ENCODE data around the gene PKP4.

The PKP4 gene

DNA sequence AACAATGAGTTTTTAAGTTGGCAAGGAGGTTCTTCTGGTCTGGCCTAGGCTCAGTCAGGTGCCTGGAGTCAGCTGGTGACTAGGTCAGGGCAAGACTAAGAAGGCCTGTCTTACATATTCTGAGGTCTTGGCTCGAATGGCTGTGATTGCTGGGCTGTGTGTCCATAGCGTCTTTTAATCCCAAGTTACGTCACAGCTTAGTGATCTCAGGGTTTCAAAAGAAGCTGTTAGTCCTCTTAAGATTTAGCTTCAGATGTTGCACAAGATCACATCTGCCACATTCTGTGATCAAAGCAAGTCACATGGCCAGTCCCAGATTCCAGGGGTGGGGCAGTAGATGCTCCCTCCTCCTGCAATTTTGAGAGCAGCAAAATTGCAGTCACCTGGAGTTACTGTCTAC lies 61.3 kb downstream of the PKP4 start:
- H3K36me3 ChIP-seq (ENCODE audit: control insufficient read depth, insufficient read depth, low read length) = peaks cover 3% of the 10 kb centered on the region; the same call in 1 of the 2 replicates
- no peaks in the 10 kb centered on the region for H3K27me3 ChIP-seq (ENCODE audit: control insufficient read depth, insufficient read depth, low read length)
- peaks cover 8% of the 10 kb centered on the region; the same call in 1 of the 2 replicates for H3K4me1 ChIP-seq (ENCODE audit: control insufficient read depth, insufficient read depth, low read length)
- peaks cover 3% of the 10 kb centered on the region; the same call in 1 of the 2 replicates for H3K9me3 ChIP-seq (ENCODE audit: control insufficient read depth, insufficient read depth, low read depth, low read length)
- no peak overlapping the region for H3K9ac ChIP-seq (ENCODE audit: low read length)
- no peak overlapping the region for H3K27ac ChIP-seq (ENCODE audit: low read depth, low read length)
- H3K4me3 ChIP-seq (ENCODE audit: low read depth, low read length) = no peak overlapping the region

DNA sequence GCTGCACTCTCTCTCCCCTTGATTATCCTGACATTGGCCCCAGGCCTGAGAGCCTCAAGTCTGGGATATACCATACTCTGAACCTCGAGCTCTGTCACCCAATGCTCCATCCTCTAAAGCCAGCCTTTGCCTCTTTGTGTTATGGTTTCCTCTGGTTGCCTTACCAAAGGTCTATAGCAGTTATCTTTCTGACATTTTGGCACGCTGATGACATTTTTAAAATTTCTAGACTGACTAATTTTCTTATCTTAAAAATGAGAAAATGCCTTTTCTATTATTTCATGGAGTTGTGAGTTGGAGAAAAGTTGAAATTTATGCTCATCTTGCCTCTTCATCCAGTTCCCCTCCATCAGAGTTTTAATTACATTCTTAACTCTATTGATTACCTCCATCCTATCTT lies 62.7 kb downstream of the PKP4 start:
- Histone ChIP-seq H3K9me3 (ENCODE audit: control insufficient read depth, insufficient read depth, low read depth, low read length) (peaks cover 3% of the 10 kb centered on the region; the same call in 1 of the 2 replicates), H3K9ac (ENCODE audit: low read length) (no peak overlapping the region), H3K4me3 (ENCODE audit: low read depth, low read length) (no peak overlapping the region), H3K27me3 (ENCODE audit: control insufficient read depth, insufficient read depth, low read length) (no peaks in the 10 kb centered on the region), H3K36me3 (ENCODE audit: control insufficient read depth, insufficient read depth, low read length) (peaks cover 3% of the 10 kb centered on the region; the same call in 1 of the 2 replicates), H3K27ac (ENCODE audit: low read depth, low read length) (no peak overlapping the region), H3K4me1 (ENCODE audit: control insufficient read depth, insufficient read depth, low read length) (no peaks in the 10 kb centered on the region)

DNA sequence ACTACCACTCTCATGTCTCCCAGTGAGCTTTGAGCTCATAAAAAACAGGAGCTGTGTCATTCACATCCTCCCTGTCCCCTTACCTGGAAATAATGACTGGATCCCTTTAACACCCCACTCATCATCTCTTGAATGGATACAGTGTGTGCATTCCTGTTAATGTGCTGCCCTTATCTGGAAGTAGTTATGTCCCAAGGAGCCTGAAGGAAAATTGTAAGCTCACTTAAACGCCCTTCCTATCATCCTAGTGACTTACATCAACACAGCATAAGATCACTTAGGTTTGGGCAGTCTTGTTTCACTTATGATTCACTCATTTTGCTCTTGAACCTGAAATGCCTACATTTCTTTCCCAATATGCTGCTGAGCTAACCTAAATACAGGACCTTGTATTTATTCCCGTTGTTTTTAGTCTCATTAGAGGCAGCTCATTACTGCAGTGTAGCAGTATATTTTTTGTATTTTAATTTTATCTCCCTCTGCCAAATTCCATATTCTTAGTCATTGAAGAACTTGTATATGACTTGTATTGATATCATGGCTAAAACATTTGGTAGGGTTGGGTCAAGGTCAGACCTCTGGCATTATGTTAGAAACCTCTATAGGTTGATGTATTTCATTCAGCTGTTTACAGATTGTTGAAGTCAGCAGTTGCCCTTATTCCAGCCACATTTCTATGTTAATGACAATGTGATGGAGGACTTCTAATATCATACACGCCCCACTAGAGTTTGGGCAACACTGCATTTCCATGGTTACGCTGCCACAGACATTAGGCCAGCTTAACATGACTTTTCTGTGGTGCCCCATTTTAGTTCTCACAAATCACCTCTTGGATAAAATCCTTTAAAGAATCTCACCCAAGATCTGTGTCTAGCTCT lies 72.9 kb downstream of the PKP4 start:
- Histone ChIP-seq H3K9ac (ENCODE audit: low read length) (no peak overlapping the region), H3K27ac (ENCODE audit: low read depth, low read length) (no peak overlapping the region), H3K4me1 (ENCODE audit: control insufficient read depth, insufficient read depth, low read length) (0 out of 2 replicates have a peak, but pooled peaks cover 2% of the 10 kb centered on the region), H3K9me3 (ENCODE audit: control insufficient read depth, insufficient read depth, low read depth, low read length) (no peaks in the 10 kb centered on the region), H3K36me3 (ENCODE audit: control insufficient read depth, insufficient read depth, low read length) (no peaks in the 10 kb centered on the region), H3K27me3 (ENCODE audit: control insufficient read depth, insufficient read depth, low read length) (no peaks in the 10 kb centered on the region), H3K4me3 (ENCODE audit: low read depth, low read length) (no peak overlapping the region)

DNA sequence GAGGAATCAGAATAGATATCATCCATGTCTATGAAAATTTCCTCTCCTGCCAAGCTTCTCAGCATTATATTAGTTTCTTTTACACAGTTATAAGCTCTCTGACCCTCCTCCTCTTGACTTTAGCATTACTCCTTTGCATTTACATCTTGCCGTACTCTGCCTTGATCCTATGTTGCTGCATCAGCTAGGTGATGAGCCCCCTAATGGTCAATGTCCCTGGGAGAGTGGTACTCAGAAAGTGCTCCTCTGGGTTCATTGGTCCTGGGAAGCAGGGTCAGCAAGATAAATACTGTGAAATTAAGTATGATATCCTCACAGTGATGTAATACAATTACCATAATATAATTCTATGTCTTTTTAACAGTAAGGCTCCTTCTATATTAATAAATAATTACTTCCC lies 74.1 kb downstream of the PKP4 start:
- Histone ChIP-seq H3K27me3 (ENCODE audit: control insufficient read depth, insufficient read depth, low read length) (no peaks in the 10 kb centered on the region), H3K9ac (ENCODE audit: low read length) (no peak overlapping the region), H3K36me3 (ENCODE audit: control insufficient read depth, insufficient read depth, low read length) (no peaks in the 10 kb centered on the region), H3K9me3 (ENCODE audit: control insufficient read depth, insufficient read depth, low read depth, low read length) (no peaks in the 10 kb centered on the region), H3K4me1 (ENCODE audit: control insufficient read depth, insufficient read depth, low read length) (0 out of 2 replicates have a peak, but pooled peaks cover 2% of the 10 kb centered on the region), H3K4me3 (ENCODE audit: low read depth, low read length) (no peak overlapping the region), H3K27ac (ENCODE audit: low read depth, low read length) (no peak overlapping the region)

DNA sequence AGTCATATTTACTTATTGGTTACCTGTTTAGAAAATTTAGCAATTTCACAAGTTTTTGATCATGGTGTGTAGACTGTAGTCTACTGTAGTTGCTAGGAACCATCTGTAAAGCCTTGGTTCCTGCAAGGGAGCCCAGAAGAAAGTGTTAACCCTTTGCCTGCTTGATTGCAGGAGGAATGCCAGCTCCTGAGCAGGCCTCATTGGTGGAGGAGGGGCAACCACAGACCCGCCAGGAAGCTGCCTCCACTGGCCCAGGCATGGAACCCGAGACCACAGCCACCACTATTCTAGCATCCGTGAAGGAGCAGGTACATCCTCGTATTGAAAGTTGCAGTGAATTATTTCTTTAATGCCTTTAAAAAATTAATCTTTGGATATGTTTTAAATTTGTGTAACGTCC lies 76.3 kb downstream of the PKP4 start:
- H3K36me3 ChIP-seq (ENCODE audit: control insufficient read depth, insufficient read depth, low read length) = peaks cover 5% of the 10 kb centered on the region
- no peak overlapping the region for H3K27ac ChIP-seq (ENCODE audit: low read depth, low read length)
- no peaks in the 10 kb centered on the region for H3K9me3 ChIP-seq (ENCODE audit: control insufficient read depth, insufficient read depth, low read depth, low read length)
- no peaks in the 10 kb centered on the region for H3K27me3 ChIP-seq (ENCODE audit: control insufficient read depth, insufficient read depth, low read length)
- no peak overlapping the region for H3K9ac ChIP-seq (ENCODE audit: low read length)
- no peak overlapping the region for H3K4me3 ChIP-seq (ENCODE audit: low read depth, low read length)
- 0 out of 2 replicates have a peak, but pooled peaks cover 2% of the 10 kb centered on the region for H3K4me1 ChIP-seq (ENCODE audit: control insufficient read depth, insufficient read depth, low read length)

DNA sequence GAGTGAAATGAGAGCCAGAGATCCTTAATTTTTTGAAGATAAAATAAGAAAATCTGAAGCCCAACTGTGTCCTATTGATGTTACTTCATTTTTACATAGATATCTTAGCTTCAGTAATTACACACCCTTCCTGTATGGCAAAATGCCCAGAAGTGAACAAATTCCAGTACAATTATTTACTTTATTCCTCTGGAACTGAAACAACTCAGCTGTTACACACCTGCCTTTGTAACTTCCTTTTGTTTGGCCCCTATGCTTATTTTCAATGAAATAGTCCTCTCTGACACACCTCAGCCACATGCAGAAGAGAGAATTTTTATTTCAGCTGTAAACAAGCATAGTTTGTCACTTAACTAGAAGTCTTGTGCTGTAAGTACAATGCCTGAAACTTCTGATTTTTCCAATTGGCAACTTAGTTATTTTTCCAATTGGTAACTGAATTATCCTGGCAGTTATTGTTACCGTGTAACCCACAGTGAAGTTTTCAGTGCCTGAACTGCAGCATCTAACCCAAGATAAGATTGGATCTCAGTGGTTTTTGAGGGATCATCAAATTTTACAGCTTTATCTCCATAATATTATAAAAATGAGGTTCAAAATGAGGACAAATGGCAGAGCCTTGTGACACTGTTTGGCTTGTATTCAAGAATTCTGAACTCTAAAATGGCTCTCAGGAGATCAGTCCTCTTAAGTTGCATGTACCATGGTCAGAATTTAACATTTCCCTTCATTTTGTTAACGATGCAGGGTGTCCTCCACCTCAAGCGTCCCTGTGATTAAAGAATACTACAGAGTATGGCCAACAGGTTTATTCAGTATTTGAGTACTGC lies 82.6 kb downstream of the PKP4 start:
- H3K27me3 ChIP-seq (ENCODE audit: control insufficient read depth, insufficient read depth, low read length) = no peaks in the 10 kb centered on the region
- no peak overlapping the region for H3K27ac ChIP-seq (ENCODE audit: low read depth, low read length)
- peaks cover 10% of the 10 kb centered on the region for H3K36me3 ChIP-seq (ENCODE audit: control insufficient read depth, insufficient read depth, low read length)
- H3K4me3 ChIP-seq (ENCODE audit: low read depth, low read length) = no peak overlapping the region
- H3K4me1 ChIP-seq (ENCODE audit: control insufficient read depth, insufficient read depth, low read length) = no peaks in the 10 kb centered on the region
- H3K9ac ChIP-seq (ENCODE audit: low read length) = no peak overlapping the region
- H3K9me3 ChIP-seq (ENCODE audit: control insufficient read depth, insufficient read depth, low read depth, low read length) = no peaks in the 10 kb centered on the region

DNA sequence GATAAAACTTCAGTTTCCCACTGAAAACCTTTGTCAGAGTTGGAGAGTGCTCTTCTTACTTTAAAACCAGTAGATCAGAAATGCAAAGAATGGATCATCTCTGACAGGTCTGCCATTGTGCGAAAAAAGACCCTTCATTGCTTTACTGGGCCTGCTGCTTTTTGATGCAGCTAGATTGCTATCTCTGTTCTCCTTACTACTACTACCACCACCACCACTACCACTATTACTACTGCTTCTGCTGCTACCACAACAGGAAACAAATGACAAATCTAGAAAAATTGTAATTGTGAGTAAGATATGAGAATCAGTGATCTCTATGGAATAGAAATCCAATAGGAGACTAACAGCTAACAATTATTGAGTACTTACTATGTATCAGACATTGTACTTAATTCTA lies 85.8 kb downstream of the PKP4 start:
- H3K4me3 ChIP-seq (ENCODE audit: low read depth, low read length) = no peak overlapping the region
- peaks cover 14% of the 10 kb centered on the region for H3K36me3 ChIP-seq (ENCODE audit: control insufficient read depth, insufficient read depth, low read length)

DNA sequence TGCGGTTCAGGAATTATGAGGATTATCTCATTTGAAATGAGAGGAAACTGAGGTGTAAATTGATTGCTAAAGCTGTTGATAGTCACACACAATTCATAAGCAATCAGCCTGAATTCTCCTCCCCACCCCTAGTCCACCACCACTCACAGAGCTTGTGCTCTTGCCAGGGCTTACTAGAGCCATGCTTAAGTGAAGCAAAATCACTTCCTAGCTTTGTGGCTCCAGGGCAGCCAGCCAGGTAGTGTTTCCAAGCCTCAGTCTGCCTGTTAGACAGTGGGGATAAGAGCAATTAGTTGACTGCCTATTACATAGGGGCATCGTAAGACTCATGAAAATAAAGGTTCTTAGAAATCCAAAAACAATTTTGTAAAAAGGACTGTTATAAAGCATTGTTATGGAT lies 87.2 kb downstream of the PKP4 start:
- Histone ChIP-seq H3K36me3 (ENCODE audit: control insufficient read depth, insufficient read depth, low read length) (peaks cover 18% of the 10 kb centered on the region), H3K9me3 (ENCODE audit: control insufficient read depth, insufficient read depth, low read depth, low read length) (no peaks in the 10 kb centered on the region), H3K4me3 (ENCODE audit: low read depth, low read length) (no peak overlapping the region), H3K9ac (ENCODE audit: low read length) (no peak overlapping the region), H3K27me3 (ENCODE audit: control insufficient read depth, insufficient read depth, low read length) (no peaks in the 10 kb centered on the region), H3K27ac (ENCODE audit: low read depth, low read length) (no peak overlapping the region), H3K4me1 (ENCODE audit: control insufficient read depth, insufficient read depth, low read length) (no peaks in the 10 kb centered on the region)

More for the DNA sequence above, 85.8 kb downstream of the PKP4 start:
- H3K9me3 ChIP-seq (ENCODE audit: control insufficient read depth, insufficient read depth, low read depth, low read length) = no peaks in the 10 kb centered on the region
- no peaks in the 10 kb centered on the region for H3K4me1 ChIP-seq (ENCODE audit: control insufficient read depth, insufficient read depth, low read length)
- H3K27me3 ChIP-seq (ENCODE audit: control insufficient read depth, insufficient read depth, low read length) = no peaks in the 10 kb centered on the region
- H3K27ac ChIP-seq (ENCODE audit: low read depth, low read length) = no peak overlapping the region
- no peak overlapping the region for H3K9ac ChIP-seq (ENCODE audit: low read length)

DNA sequence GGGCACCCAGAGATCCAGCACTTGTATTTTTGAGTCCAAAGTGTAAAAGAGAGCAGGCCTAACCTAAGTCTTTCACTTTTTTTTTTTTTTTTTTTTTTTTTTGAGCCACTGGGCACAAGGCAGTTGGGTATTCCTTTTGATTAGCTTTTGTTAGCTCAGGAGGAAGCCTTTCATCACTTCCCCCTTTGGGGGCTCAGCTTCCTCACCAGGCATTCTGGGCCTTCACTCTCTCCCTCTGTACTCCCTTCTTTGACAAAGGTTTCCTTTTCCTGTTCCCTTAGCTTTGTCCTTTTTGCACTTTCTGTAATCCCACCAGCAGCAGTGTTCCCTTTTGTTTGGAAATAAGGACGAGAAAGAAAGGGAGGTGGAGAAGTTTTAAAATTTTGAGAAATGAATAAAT lies 88.2 kb downstream of the PKP4 start:
- Histone ChIP-seq H3K4me1 (ENCODE audit: control insufficient read depth, insufficient read depth, low read length) (no peaks in the 10 kb centered on the region), H3K27me3 (ENCODE audit: control insufficient read depth, insufficient read depth, low read length) (no peaks in the 10 kb centered on the region), H3K4me3 (ENCODE audit: low read depth, low read length) (no peak overlapping the region), H3K9me3 (ENCODE audit: control insufficient read depth, insufficient read depth, low read depth, low read length) (no peaks in the 10 kb centered on the region), H3K36me3 (ENCODE audit: control insufficient read depth, insufficient read depth, low read length) (peaks cover 16% of the 10 kb centered on the region), H3K9ac (ENCODE audit: low read length) (no peak overlapping the region), H3K27ac (ENCODE audit: low read depth, low read length) (no peak overlapping the region)

DNA sequence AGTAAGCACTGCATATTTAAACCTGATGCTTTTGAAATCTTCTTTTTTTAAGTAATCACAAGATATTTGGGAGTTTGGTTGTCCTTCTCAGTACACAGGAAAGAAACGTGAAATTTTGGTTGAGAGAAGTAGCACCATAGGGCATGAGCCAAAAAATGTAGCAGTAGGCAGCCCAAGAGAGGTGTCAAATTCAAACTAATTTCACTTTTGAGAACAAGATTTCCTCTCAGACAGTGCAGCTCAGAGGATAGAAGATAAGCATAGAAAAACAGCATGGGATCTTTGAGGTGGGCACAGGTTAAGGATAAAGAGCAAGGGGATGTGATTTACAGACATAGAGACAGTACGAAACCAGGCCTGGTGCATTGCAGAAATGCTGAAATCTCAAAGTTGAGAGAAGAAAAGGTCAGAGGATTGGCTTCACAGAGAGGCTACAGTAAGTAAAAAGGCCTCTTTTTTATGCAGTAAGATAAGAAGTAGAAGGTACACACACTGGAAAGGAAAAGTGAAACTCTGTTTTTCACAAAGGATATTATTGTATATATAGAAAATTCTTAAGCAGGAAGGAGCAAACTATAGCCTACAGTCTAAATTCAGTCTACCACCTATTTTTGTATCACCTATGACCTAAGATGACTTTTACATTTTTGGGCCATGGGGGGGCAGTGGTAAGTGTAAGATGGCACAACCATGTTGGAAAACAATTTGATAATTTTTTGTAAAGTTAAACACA lies 89.8 kb downstream of the PKP4 start:
- Histone ChIP-seq H3K4me3 (ENCODE audit: low read depth, low read length) (no peak overlapping the region), H3K9me3 (ENCODE audit: control insufficient read depth, insufficient read depth, low read depth, low read length) (no peaks in the 10 kb centered on the region), H3K36me3 (ENCODE audit: control insufficient read depth, insufficient read depth, low read length) (peaks cover 15% of the 10 kb centered on the region), H3K27ac (ENCODE audit: low read depth, low read length) (no peak overlapping the region), H3K9ac (ENCODE audit: low read length) (no peak overlapping the region), H3K4me1 (ENCODE audit: control insufficient read depth, insufficient read depth, low read length) (no peaks in the 10 kb centered on the region), H3K27me3 (ENCODE audit: control insufficient read depth, insufficient read depth, low read length) (no peaks in the 10 kb centered on the region)

All from HUES6 (cell line).